Measurements from ENCODE around the gene RAPGEF3. TPM values are rescaled to one million over a fixed set of nuclear protein-coding genes. Genes with fewer than 3 reads are reported as not detected.
A peak's percentile ranks its signal among the peaks of the same experiment; 100 is the strongest.

Gene RAPGEF3
- total and polyA plus RNA-seq, 4 donors, result 1.3 to 4.3 (median 1.4) TPM

DNA sequence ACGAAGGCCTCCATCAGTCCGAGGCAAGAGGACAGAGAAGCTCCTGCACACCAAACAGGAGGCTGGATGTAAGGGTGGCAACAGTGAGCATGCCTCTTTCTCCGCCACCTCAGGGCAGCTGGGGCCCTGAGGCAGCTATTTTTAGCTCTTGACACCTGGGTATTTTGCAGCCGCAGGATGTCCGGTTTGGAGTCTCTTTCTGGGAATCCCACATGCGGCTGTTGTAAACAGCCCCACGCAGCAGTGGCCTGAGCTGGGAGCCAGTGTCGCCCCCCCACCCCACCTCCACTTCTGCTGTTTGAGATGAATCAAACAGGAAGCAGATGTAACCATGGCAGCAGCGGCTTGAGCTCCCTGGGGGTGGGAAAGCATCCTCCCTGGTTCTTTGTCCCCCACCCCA, 49.4 kb upstream of the RAPGEF3 start:
- no peaks in the 10 kb centered on the region for H3K27me3 ChIP-seq (ENCODE audit: control insufficient read depth in 4 of 4, insufficient read depth in 4 of 4, low read length in 3 of 4)
- no peak overlapping the region for H3K4me3 ChIP-seq (ENCODE audit: low read depth in 1 of 3, low read length in 3 of 3)
- DNase-seq (ENCODE audit: low spot score), result no peak
- H3K9ac ChIP-seq (ENCODE audit: low read depth in 1 of 2, low read length in 2 of 2), result no peak overlapping the region
- no peaks in the 10 kb centered on the region for H3K36me3 ChIP-seq (ENCODE audit: control insufficient read depth in 4 of 4, insufficient read depth in 3 of 4, low read depth in 1 of 4, low read length in 3 of 4)
- WGBS, result 56% methylated on average over 9 of the region's 9 CpGs
- no peaks in the 10 kb centered on the region for H3K9me3 ChIP-seq (ENCODE audit: control insufficient read depth in 4 of 4, low read length in 3 of 4)
- TF ChIP-seq TAF1 (conservative IDR thresholded peaks at IDR 0.05) (no peak), REST (IDR thresholded peaks at IDR 0.05) (no peak), FOXA2 (IDR thresholded peaks at IDR 0.05) (no peak), ATF3 (IDR thresholded peaks at IDR 0.05) (no peak), EGR1 (IDR thresholded peaks at IDR 0.05; ENCODE audit: low read depth in 2 of 2) (no peak), NR2F2 (IDR thresholded peaks at IDR 0.05) (no peak), YY1 (IDR thresholded peaks at IDR 0.05) (no peak), RXRA (IDR thresholded peaks at IDR 0.05) (no peak), HNF4A (conservative IDR thresholded peaks at IDR 0.05) (no peak), SP1 (IDR thresholded peaks at IDR 0.05) (no peak), GABPA (IDR thresholded peaks at IDR 0.05 in 1 of 2, conservative IDR thresholded peaks at IDR 0.05 in 1 of 2) (no peak), FOXA1 (IDR thresholded peaks at IDR 0.05) (no peak), RAD21 (IDR thresholded peaks at IDR 0.05) (no peak), CTCF (IDR thresholded peaks at IDR 0.05; ENCODE audit: low read depth, low read length, missing input control) (no peak), ZBTB33 (IDR thresholded peaks at IDR 0.05) (no peak), JUND (IDR thresholded peaks at IDR 0.05) (no peak)
- H3K27ac ChIP-seq (ENCODE audit: low read depth in 1 of 2, low read length in 2 of 2), result peak overlapping the region; percentile 26 to 57
- peaks cover 2 to 24% (median 7%) of the 10 kb centered on the region in 4 donors for H3K4me1 ChIP-seq (ENCODE audit: control insufficient read depth in 4 of 4, insufficient read depth in 4 of 4, low read length in 3 of 4)

DNA sequence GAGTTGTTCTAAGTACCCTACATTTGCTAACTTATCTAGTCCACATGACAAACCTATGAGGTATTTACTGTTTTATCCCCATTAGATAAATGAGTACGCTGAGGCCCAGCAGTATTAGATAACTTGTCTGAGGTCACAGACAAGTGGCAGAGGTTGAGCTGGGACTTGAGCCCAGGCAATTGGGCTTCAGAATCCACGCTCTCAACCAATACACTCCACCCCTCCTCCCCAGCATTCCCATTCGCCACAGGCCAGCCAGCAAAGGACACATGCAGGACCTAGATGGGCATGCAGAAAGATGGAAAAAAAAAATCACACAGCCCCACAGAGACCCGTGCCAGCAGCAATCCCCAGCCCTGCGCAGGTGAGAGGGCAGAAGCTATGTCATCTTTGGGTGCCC, 48.7 kb upstream of the RAPGEF3 start:
- Histone ChIP-seq H3K4me3 (ENCODE audit: low read depth in 1 of 3, low read length in 3 of 3) (no peak overlapping the region), H3K27ac (ENCODE audit: low read depth in 1 of 2, low read length in 2 of 2) (no peak overlapping the region), H3K4me1 (ENCODE audit: control insufficient read depth in 4 of 4, insufficient read depth in 4 of 4, low read length in 3 of 4) (peaks cover 2 to 28% (median 8%) of the 10 kb centered on the region in 4 donors), H3K27me3 (ENCODE audit: control insufficient read depth in 4 of 4, insufficient read depth in 4 of 4, low read length in 3 of 4) (no peaks in the 10 kb centered on the region), H3K9me3 (ENCODE audit: control insufficient read depth in 4 of 4, low read length in 3 of 4) (no peaks in the 10 kb centered on the region), H3K9ac (ENCODE audit: low read depth in 1 of 2, low read length in 2 of 2) (no peak overlapping the region), H3K36me3 (ENCODE audit: control insufficient read depth in 4 of 4, insufficient read depth in 3 of 4, low read depth in 1 of 4, low read length in 3 of 4) (no peaks in the 10 kb centered on the region)
- DNase-seq (ENCODE audit: low spot score), result no peak
- 76% methylated on average over 5 of the region's 5 CpGs for WGBS
- no peak for TF ChIP-seq RXRA (IDR thresholded peaks at IDR 0.05)
- TF ChIP-seq JUND (IDR thresholded peaks at IDR 0.05), result no peak
- no peak for TF ChIP-seq FOXA1 (IDR thresholded peaks at IDR 0.05)
